Measurements from ENCODE around the gene RAP2B. TPM values are rescaled to one million over a fixed set of nuclear protein-coding genes. Genes with fewer than 3 reads are reported as not detected.
A peak's percentile ranks its signal among the peaks of the same experiment; 100 is the strongest.

Gene RAP2B
- total and polyA plus RNA-seq, 2 donors (not counting 1 experiment from before 2014, with no cell fraction given), result 2.8 to 16.9 TPM

GRCh38 chr3:153166206-153166605 lies 4.2 kb downstream of the RAP2B start:
- CTCF ChIA-PET, result interaction anchor here (1.2 to 1.5 kb wide), 4 partner anchors 42 to 603 kb away, joined by 3 to 4 read pairs (median 4); no protein-coding TSS in a partner anchor
- H3K27ac ChIP-seq (ENCODE audit: low read length in 2 of 2), result no peak overlapping the region
- H3K4me2 ChIP-seq (replicated peaks; ENCODE audit: low read depth, low read length, poor library complexity, severe bottlenecking), result no peak overlapping the region
- H2AFZ ChIP-seq (ENCODE audit: insufficient read depth, low read depth, low read length, poor library complexity, severe bottlenecking), result no peak overlapping the region
- Mint-ChIP-seq H3K4me1 (peaks cover 47% of the 10 kb centered on the region), H3K9me3 (ENCODE audit: insufficient read depth) (no peaks in the 10 kb centered on the region), H3K27ac (peak overlapping the region; percentile 27), H3K4me3 (peak overlapping the region; percentile 11), H3K27me3 (no peaks in the 10 kb centered on the region)
- peaks cover 31% of the 10 kb centered on the region in 2 donors for H3K4me1 ChIP-seq (ENCODE audit: control insufficient read depth in 2 of 2, insufficient read depth in 2 of 2, low read length in 2 of 2)
- peaks cover 24% of the 10 kb centered on the region for H3K79me2 ChIP-seq (ENCODE audit: control insufficient read depth, insufficient read depth, low read length)
- no peak for TF ChIP-seq EZH2 (IDR thresholded peaks at IDR 0.05; ENCODE audit: borderline replicate concordance, insufficient read depth, low read depth, low read length, poor library complexity, severe bottlenecking)
- TF ChIP-seq CTCF (IDR thresholded peaks at IDR 0.05), result no peak
- intact Hi-C loops (cut with micrococcal nuclease), result loop anchor here (5.0 to 10.0 kb wide), 2 partner anchors 601 to 1089 kb away; no protein-coding TSS in a partner anchor
- WGBS (ENCODE audit: insufficient coverage), result no CpG with 5 or more reads among the region's 3 CpGs
- no peaks in the 10 kb centered on the region for H3K9me3 ChIP-seq (ENCODE audit: control extremely low read depth in 1 of 3, control insufficient read depth in 2 of 3, insufficient read depth in 1 of 3, low read length in 2 of 3)
- DNase-seq (no peak), ATAC-seq (ENCODE audit: low read depth) (no peak)
- H3K9ac ChIP-seq (ENCODE audit: low read length), result no peak overlapping the region
- no peaks in the 10 kb centered on the region for H4K20me1 ChIP-seq (ENCODE audit: control insufficient read depth, insufficient read depth, low read length, poor library complexity, severe bottlenecking)
- POLR2A ChIA-PET, result no interaction called here
- H3K27me3 ChIP-seq (replicated peaks in 1 of 4; ENCODE audit: control extremely low read depth in 1 of 4, control insufficient read depth in 3 of 4, insufficient read depth in 4 of 4, low read length in 3 of 4), result no peaks in the 10 kb centered on the region
- no peaks in the 10 kb centered on the region for H3K36me3 ChIP-seq (replicated peaks in 1 of 2; ENCODE audit: control extremely low read depth in 1 of 2, control insufficient read depth in 1 of 2, extremely low read depth in 1 of 2, insufficient read depth in 2 of 2, low read length in 1 of 2)
- no peak overlapping the region for H3K4me3 ChIP-seq (ENCODE audit: control extremely low read depth in 1 of 5, extremely low read depth in 1 of 5, insufficient read depth in 1 of 5, low read depth in 2 of 5, low read length in 4 of 5)

- no CpG with 5 or more reads among the region's 2 CpGs for WGBS (ENCODE audit: insufficient coverage)
- POLR2A ChIA-PET, result no interaction called here
- Mint-ChIP-seq H3K4me1 (peaks cover 47% of the 10 kb centered on the region), H3K9me3 (ENCODE audit: insufficient read depth) (no peaks in the 10 kb centered on the region), H3K27ac (no peak overlapping the region), H3K4me3 (no peak overlapping the region), H3K27me3 (no peaks in the 10 kb centered on the region)
- DNase-seq (no peak), ATAC-seq (ENCODE audit: low read depth) (no peak)
- CTCF ChIA-PET, result interaction anchor here (0.6 to 1.6 kb wide), 6 partner anchors 41 to 1207 kb away, joined by 3 to 6 read pairs (median 4); no protein-coding TSS in a partner anchor
- no peak overlapping the region for H2AFZ ChIP-seq (ENCODE audit: insufficient read depth, low read depth, low read length, poor library complexity, severe bottlenecking)
- no peaks in the 10 kb centered on the region for H3K36me3 ChIP-seq (replicated peaks in 1 of 2; ENCODE audit: control extremely low read depth in 1 of 2, control insufficient read depth in 1 of 2, extremely low read depth in 1 of 2, insufficient read depth in 2 of 2, low read length in 1 of 2)
- no peak overlapping the region for H3K27ac ChIP-seq (ENCODE audit: low read length in 2 of 2)
- no peak overlapping the region for H3K4me3 ChIP-seq (ENCODE audit: control extremely low read depth in 1 of 5, extremely low read depth in 1 of 5, insufficient read depth in 1 of 5, low read depth in 2 of 5, low read length in 4 of 5)
- peaks cover 31% of the 10 kb centered on the region in 2 donors for H3K4me1 ChIP-seq (ENCODE audit: control insufficient read depth in 2 of 2, insufficient read depth in 2 of 2, low read length in 2 of 2)
- H3K4me2 ChIP-seq (replicated peaks; ENCODE audit: low read depth, low read length, poor library complexity, severe bottlenecking), result no peak overlapping the region
- peaks cover 24% of the 10 kb centered on the region for H3K79me2 ChIP-seq (ENCODE audit: control insufficient read depth, insufficient read depth, low read length)
- H3K27me3 ChIP-seq (replicated peaks in 1 of 4; ENCODE audit: control extremely low read depth in 1 of 4, control insufficient read depth in 3 of 4, insufficient read depth in 4 of 4, low read length in 3 of 4), result no peaks in the 10 kb centered on the region
- no peak overlapping the region for H3K9ac ChIP-seq (ENCODE audit: low read length)
- TF ChIP-seq EZH2 (IDR thresholded peaks at IDR 0.05; ENCODE audit: borderline replicate concordance, insufficient read depth, low read depth, low read length, poor library complexity, severe bottlenecking) (no peak), CTCF (IDR thresholded peaks at IDR 0.05) (no peak)
- intact Hi-C loops (cut with micrococcal nuclease), result loop anchor here (5.0 to 10.0 kb wide), 2 partner anchors 601 to 1088 kb away; no protein-coding TSS in a partner anchor
- no peaks in the 10 kb centered on the region for H3K9me3 ChIP-seq (ENCODE audit: control extremely low read depth in 1 of 3, control insufficient read depth in 2 of 3, insufficient read depth in 1 of 3, low read length in 2 of 3)
- no peaks in the 10 kb centered on the region for H4K20me1 ChIP-seq (ENCODE audit: control insufficient read depth, insufficient read depth, low read length, poor library complexity, severe bottlenecking)
Observed at GRCh38 chr3:153166796-153167195, 4.8 kb downstream of the RAP2B start.

Data from B cell (primary cell).